HepG2 (cell line): ENCODE data around the gene RPL6. TPM values are rescaled to one million over a fixed set of nuclear protein-coding genes. Genes with fewer than 3 reads are reported as not detected.

ENCODE experiments used
- ATAC-seq: fragments of 200-7000 bp; cut with Tn5 transposase; 3 replicates; pipeline ENCODE4 v1.9.1; 2020; ENCODE audit warnings: mild to moderate bottlenecking, moderate library complexity
- BruUV-seq: library from RNA; stranded (reverse); fragments of 400-500 nt; replicated peaks from 2 replicates; lab custom pipeline; 2021; lab: Mats Ljungman, UMichigan
- CTCF ChIA-PET: fragments of 300-600 bp; formaldehyde crosslinking; extraction: SDS; loops from one replicate; lab custom pipeline; 2021; ENCODE audit warnings: low total read pairs, inconsistent platforms, low intra/inter-chr PET ratio; lab: Yijun Ruan, JAX
- POLR2A ChIA-PET: fragments of 350-600 bp; sonication (Branson Sonifier 250); formaldehyde crosslinking; loops from one replicate; lab custom pipeline; 2020; ENCODE audit warnings: antibody characterized with exemption, inconsistent platforms; lab: Yijun Ruan, JAX
- DNase-seq: peaks from one replicate; pipeline ENCODE4 v3.0.0-alpha.2; 2015; ENCODE audit warnings: low spot score
- FAIRE-seq: peaks from 3 replicates; lab custom pipeline; 2011; peaks lifted over from hg19 to GRCh38; lab: Jason Lieb, UNC
- H2AFZ ChIP-seq: one replicate; pipeline ENCODE4 v1.6.1; 2011; ENCODE audit warnings: low read length, inconsistent platforms
- H3K27ac ChIP-seq: fragments of 300-600 bp; 3 replicates; pipeline ENCODE4 v1.8.0; 2011; ENCODE audit warnings: mixed run types, mild to moderate bottlenecking, mixed read lengths, low read length, inconsistent platforms; ENCODE audit not compliant: insufficient read depth; ENCODE audit errors: extremely low read length
- H3K27me3 ChIP-seq, 2 experiments: fragments of 200-600 bp in 1 of 2; 2 replicates in 1 of 2; 3 replicates in 1 of 2; pipeline versions ENCODE4 v1.6.0 to v1.8.0; 2011; ENCODE audit warnings: low read length in 2 of 2, mild to moderate bottlenecking in 2 of 2, moderate library complexity in 2 of 2, inconsistent platforms in 1 of 2; ENCODE audit not compliant: insufficient read depth in 2 of 2, control insufficient read depth in 1 of 2
- H3K36me3 ChIP-seq, 2 experiments: fragments of 200-600 bp in 1 of 2; replicated peaks in 1 of 2; 2 replicates in 1 of 2; 3 replicates in 1 of 2; pipeline versions ENCODE4 v1.5.1 to v1.8.0; 2011; ENCODE audit warnings: low read length in 2 of 2, inconsistent platforms in 1 of 2; ENCODE audit not compliant: insufficient read depth in 2 of 2, control insufficient read depth in 1 of 2
- H3K4me1 ChIP-seq: 2 replicates; pipeline ENCODE4 v1.5.1; 2012; ENCODE audit warnings: low read length, inconsistent platforms; ENCODE audit not compliant: insufficient read depth
- H3K4me2 ChIP-seq: 2 replicates; pipeline ENCODE4 v1.6.0; 2011; ENCODE audit warnings: low read depth, low read length, inconsistent platforms
- H3K4me3 ChIP-seq, 3 experiments: fragments of 200-600 bp in 1 of 3; sonication (generic), shearing (Covaris generic) in 1 of 3; replicated peaks in 1 of 3; 2 replicates each; pipeline ENCODE4 v1.5.1; 2011 to 2016; ENCODE audit warnings: low read length in 3 of 3, inconsistent platforms in 2 of 3, low read depth in 2 of 3, mild to moderate bottlenecking in 2 of 3, control low read depth in 1 of 3, mixed read lengths in 1 of 3; ENCODE audit not compliant: insufficient read depth in 1 of 3
- H3K79me2 ChIP-seq: one replicate; pipeline ENCODE4 v1.6.1; 2011; ENCODE audit warnings: low read length, inconsistent platforms; ENCODE audit not compliant: insufficient read depth
- H3K9ac ChIP-seq: 2 replicates; pipeline ENCODE4 v1.6.0; 2011; ENCODE audit warnings: mild to moderate bottlenecking, low read depth, low read length, inconsistent platforms; ENCODE audit not compliant: insufficient read depth
- H3K9me3 ChIP-seq: 2 replicates; pipeline ENCODE4 v1.5.1; 2012; ENCODE audit warnings: mild to moderate bottlenecking, low read length
- H4K20me1 ChIP-seq: 2 replicates; pipeline ENCODE4 v1.6.0; 2011; ENCODE audit warnings: inconsistent platforms, mild to moderate bottlenecking, low read length, moderate library complexity; ENCODE audit not compliant: insufficient read depth
- HMGXB3 ChIP-seq: sonication (generic); formaldehyde crosslinking; IDR thresholded peaks from 2 replicates; pipeline ENCODE4 v1.4.0; 2020; ENCODE audit warnings: missing genetic modification reagents, borderline replicate concordance
- MIER2 ChIP-seq: IDR thresholded peaks from 2 replicates; pipeline ENCODE4 v1.6.1; 2016; ENCODE audit warnings: missing biosample characterization, missing genetic modification reagents
- RFXAP ChIP-seq: sonication (generic); formaldehyde crosslinking; IDR thresholded peaks from 2 replicates; pipeline ENCODE4 v1.4.0; 2020; ENCODE audit warnings: missing genetic modification reagents, borderline replicate concordance
- SATB2 ChIP-seq: sonication (generic); formaldehyde crosslinking; IDR thresholded peaks from 2 replicates; pipeline ENCODE4 v1.5.0; 2020; ENCODE audit warnings: missing genetic modification reagents
- SMARCE1 ChIP-seq: fragments of 450-650 bp; IDR thresholded peaks from 2 replicates; pipeline ENCODE4 v1.6.1; 2017; ENCODE audit warnings: borderline replicate concordance
- ZNF484 ChIP-seq: sonication (generic); formaldehyde crosslinking; IDR thresholded peaks from 2 replicates; pipeline ENCODE4 v1.5.1; 2020; ENCODE audit warnings: mild to moderate bottlenecking, low read depth, missing genetic modification reagents, borderline replicate concordance
- ZNF567 ChIP-seq: sonication (generic); formaldehyde crosslinking; IDR thresholded peaks from 2 replicates; pipeline ENCODE4 v1.8.1; 2023; ENCODE audit warnings: mild to moderate bottlenecking, missing genetic modification reagents, borderline replicate concordance
- ZNF609 ChIP-seq: sonication (generic); formaldehyde crosslinking; IDR thresholded peaks from 2 replicates; pipeline ENCODE4 v1.4.0; 2020; ENCODE audit warnings: mild to moderate bottlenecking, missing genetic modification reagents, borderline replicate concordance
- ZNF747 ChIP-seq: sonication (generic); formaldehyde crosslinking; IDR thresholded peaks from 2 replicates; pipeline ENCODE4 v1.8.1; 2023; ENCODE audit warnings: missing genetic modification reagents, mild to moderate bottlenecking, borderline replicate concordance
- WGBS: methylation state at CpG from one replicate; pipeline ENCODE4 v1.1.6; 2017; ENCODE audit warnings: low lambda C conversion rate; 5-methylcytosine and 5-hydroxymethylcytosine counted together
- in situ Hi-C: cut with HindIII; loops from 2 replicates; pipeline ENCODE4 v1.10.0; 2017; ENCODE audit warnings: low pct_unique_long_range_greater_than_20kb; ENCODE audit not compliant: extremely low pct_ligation_motif_present
- intact Hi-C: fragments of 100-400 bp; cut with micrococcal nuclease; formaldehyde crosslinking; loops from one replicate; pipeline ENCODE4 v1.10.0; 2022; ENCODE audit not compliant: unreplicated experiment
- polyA plus RNA-seq, 8 experiments: library from polyadenylated mRNA; depleted of rRNA in 3 of 8; stranded (reverse) in 7 of 8; unstranded in 1 of 8; fragments of >200 nt; fragmentation: Illumina TruSeq in 4 of 8; extraction: Trizol in 4 of 8; gene quantifications; 2 replicates each; pipeline versions ENCODE4 v1.2.1 to v1.2.3, GENCODE V29; 2011 to 2016; ENCODE audit warnings: low read depth in 4 of 8, missing spikeins in 1 of 8, mixed read lengths in 1 of 8; ENCODE audit not compliant: insufficient read depth in 1 of 8
- total RNA-seq, 5 experiments: library from RNA; depleted of rRNA; stranded (reverse); fragments of >200 nt; fragmentation: Illumina TruSeq; extraction: Trizol; gene quantifications; 2 replicates each; pipeline ENCODE4 v1.2.3, GENCODE V29; 2016; ENCODE audit warnings: low read depth in 1 of 5
- TF ChIP-seq, protein P1 (sequence below): sonication (generic); formaldehyde crosslinking; IDR thresholded peaks from 2 replicates; pipeline ENCODE4 v1.5.1; 2020; ENCODE audit warnings: mild to moderate bottlenecking, missing genetic modification reagents, borderline replicate concordance
- TF ChIP-seq, protein P2 (sequence below): sonication (generic); formaldehyde crosslinking; IDR thresholded peaks from 2 replicates; pipeline ENCODE4 v1.5.1; 2020; ENCODE audit warnings: missing genetic modification reagents, mild to moderate bottlenecking, borderline replicate concordance

Gene RPL6
- total and polyA plus RNA-seq, 2 of the 13 experiments (the other 11 are each of a cell fraction or from before 2014, with no cell fraction given): 1,551 to 1,719 TPM

DNA sequence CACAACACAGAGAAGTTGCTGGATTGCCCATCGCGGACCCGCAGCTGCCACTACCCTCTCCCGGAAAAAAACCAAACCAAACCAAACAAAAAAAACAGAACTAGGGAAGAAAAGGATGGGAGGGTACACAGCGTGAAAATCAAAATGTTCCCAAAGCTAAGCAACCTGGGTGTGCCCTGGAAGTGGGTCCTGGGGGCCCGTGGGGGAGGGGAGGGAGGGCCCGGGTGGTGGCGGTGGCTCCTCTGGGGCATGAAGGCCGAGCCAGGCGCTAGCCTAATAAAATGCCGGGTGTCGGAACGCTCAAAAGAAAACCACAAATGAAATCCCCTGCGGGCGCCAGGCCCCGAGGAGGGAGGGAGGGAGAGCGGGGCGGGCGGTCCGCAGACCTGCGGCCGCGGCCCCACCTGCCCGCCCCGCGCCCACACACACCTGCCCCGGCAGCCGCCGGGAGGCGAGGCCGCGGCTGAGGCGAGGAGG, 28.0 kb downstream of the RPL6 start:
- ATAC-seq (peak; percentile 45), FAIRE-seq (no peak), DNase-seq (no peak)
- no peaks in the 10 kb centered on the region for H3K9me3 ChIP-seq
- H2AFZ ChIP-seq: no peak overlapping the region
- H3K27me3 ChIP-seq: no peaks in the 10 kb centered on the region; a peak in 1 of 5 replicates
- intact Hi-C loops (loop anchor here (10.0 kb wide), 2 partner anchors 57 to 97 kb away; no protein-coding TSS in a partner anchor), in situ Hi-C loops (no loop called here)
- H3K4me1 ChIP-seq: peaks cover 23% of the 10 kb centered on the region
- H3K4me3 ChIP-seq: peak overlapping the region; percentile 80 to 90 (median 87)
- WGBS: 1% methylated on average over 8 of the region's 33 CpGs
- H3K36me3 ChIP-seq: no peaks in the 10 kb centered on the region
- H3K9ac ChIP-seq: peak overlapping the region; percentile 82
- H3K4me2 ChIP-seq: peak overlapping the region; percentile 88
- peak overlapping the region; percentile 68 for H3K27ac ChIP-seq
- ChIA-PET POLR2A (interaction anchor here (1.2 kb wide), 1 partner anchor 16 kb away, joined by 3 read pairs; no protein-coding TSS in a partner anchor), CTCF (no interaction called here)
- peaks cover 35% of the 10 kb centered on the region for H3K79me2 ChIP-seq
- no TSS peak for BruUV-seq
- peaks cover 8% of the 10 kb centered on the region; the same call in 1 of the 2 replicates for H4K20me1 ChIP-seq
- TF ChIP-seq, protein P1, sequence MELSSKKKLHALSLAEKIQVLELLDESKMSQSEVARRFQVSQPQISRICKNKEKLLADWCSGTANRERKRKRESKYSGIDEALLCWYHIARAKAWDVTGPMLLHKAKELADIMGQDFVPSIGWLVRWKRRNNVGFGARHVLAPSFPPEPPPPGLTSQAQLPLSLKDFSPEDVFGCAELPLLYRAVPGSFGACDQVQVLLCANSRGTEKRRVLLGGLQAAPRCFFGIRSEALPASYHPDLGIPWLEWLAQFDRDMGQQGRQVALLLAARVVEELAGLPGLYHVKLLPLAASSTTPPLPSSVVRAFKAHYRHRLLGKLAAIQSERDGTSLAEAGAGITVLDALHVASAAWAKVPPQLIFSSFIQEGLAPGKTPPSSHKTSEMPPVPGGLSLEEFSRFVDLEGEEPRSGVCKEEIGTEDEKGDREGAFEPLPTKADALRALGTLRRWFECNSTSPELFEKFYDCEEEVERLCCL (CRISPR knock-in tag): no peak
- TF ChIP-seq MIER2 (CRISPR knock-in tag) (no peak), RFXAP (CRISPR knock-in tag) (no peak), ZNF567 (no peak), ZNF484 (CRISPR knock-in tag) (no peak), SMARCE1 (no peak), SATB2 (CRISPR knock-in tag) (0 out of 2 replicates have a peak, but pooled peaks have one; percentile 6), ZNF609 (no peak), HMGXB3 (CRISPR knock-in tag) (no peak), ZNF747 (CRISPR knock-in tag) (no peak)
- TF ChIP-seq, protein P2, sequence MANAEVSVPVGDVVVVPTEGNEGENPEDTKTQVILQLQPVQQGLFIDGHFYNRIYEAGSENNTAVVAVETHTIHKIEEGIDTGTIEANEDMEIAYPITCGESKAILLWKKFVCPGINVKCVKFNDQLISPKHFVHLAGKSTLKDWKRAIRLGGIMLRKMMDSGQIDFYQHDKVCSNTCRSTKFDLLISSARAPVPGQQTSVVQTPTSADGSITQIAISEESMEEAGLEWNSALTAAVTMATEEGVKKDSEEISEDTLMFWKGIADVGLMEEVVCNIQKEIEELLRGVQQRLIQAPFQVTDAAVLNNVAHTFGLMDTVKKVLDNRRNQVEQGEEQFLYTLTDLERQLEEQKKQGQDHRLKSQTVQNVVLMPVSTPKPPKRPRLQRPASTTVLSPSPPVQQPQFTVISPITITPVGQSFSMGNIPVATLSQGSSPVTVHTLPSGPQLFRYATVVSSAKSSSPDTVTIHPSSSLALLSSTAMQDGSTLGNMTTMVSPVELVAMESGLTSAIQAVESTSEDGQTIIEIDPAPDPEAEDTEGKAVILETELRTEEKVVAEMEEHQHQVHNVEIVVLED: no peak
